ENCODE data around the gene AOX1.

- TF ChIP-seq POLR2AphosphoS5 (IDR thresholded peaks at IDR 0.05; ENCODE audit: low read depth, low read length) (no peak), CTCF (IDR thresholded peaks at IDR 0.05) (no peak), SIN3A (IDR thresholded peaks at IDR 0.05; ENCODE audit: borderline replicate concordance, insufficient read depth, low read depth, low read length) (no peak)
- TF ChIP-seq, protein P1, sequence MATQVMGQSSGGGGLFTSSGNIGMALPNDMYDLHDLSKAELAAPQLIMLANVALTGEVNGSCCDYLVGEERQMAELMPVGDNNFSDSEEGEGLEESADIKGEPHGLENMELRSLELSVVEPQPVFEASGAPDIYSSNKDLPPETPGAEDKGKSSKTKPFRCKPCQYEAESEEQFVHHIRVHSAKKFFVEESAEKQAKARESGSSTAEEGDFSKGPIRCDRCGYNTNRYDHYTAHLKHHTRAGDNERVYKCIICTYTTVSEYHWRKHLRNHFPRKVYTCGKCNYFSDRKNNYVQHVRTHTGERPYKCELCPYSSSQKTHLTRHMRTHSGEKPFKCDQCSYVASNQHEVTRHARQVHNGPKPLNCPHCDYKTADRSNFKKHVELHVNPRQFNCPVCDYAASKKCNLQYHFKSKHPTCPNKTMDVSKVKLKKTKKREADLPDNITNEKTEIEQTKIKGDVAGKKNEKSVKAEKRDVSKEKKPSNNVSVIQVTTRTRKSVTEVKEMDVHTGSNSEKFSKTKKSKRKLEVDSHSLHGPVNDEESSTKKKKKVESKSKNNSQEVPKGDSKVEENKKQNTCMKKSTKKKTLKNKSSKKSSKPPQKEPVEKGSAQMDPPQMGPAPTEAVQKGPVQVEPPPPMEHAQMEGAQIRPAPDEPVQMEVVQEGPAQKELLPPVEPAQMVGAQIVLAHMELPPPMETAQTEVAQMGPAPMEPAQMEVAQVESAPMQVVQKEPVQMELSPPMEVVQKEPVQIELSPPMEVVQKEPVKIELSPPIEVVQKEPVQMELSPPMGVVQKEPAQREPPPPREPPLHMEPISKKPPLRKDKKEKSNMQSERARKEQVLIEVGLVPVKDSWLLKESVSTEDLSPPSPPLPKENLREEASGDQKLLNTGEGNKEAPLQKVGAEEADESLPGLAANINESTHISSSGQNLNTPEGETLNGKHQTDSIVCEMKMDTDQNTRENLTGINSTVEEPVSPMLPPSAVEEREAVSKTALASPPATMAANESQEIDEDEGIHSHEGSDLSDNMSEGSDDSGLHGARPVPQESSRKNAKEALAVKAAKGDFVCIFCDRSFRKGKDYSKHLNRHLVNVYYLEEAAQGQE (IDR thresholded peaks at IDR 0.05; ENCODE audit: insufficient read depth in 1 of 2, low read depth in 2 of 2, low read length in 1 of 2): no peak
Observed at GRCh38 chr2:200677721-200678532, 92.1 kb downstream of the AOX1 start.

All from Panc1 (cell line).